Adipose tissue (tissue), 3 donors: Measurements from ENCODE around the gene RIPOR2. TPM values are rescaled to one million over a fixed set of nuclear protein-coding genes. Genes with fewer than 3 reads are reported as not detected.
"Not testable (repeated sequence)": the region's sequence is repeated elsewhere in the genome, so short reads cannot be mapped to it uniquely, and the experiment has no call there.

Experiments used
- H3K27ac ChIP-seq: one replicate; pipeline ENCODE4 v1.5.1; 2013; ENCODE audit warnings: low read depth, low read length
- WGBS, 3 donors: extraction: QIAGEN DNeasy Blood & Tissue Kit; methylation state at CpG; one replicate each; pipeline ENCODE4 v1.1.7; 2013; 5-methylcytosine and 5-hydroxymethylcytosine counted together
- polyA plus RNA-seq, 3 donors: library from polyadenylated mRNA; stranded (reverse); fragments of 200-250 nt; gene quantifications; one replicate each; pipeline ENCODE4 v1.2.3, GENCODE V29; 2013
- donor health status: healthy with polysubstance abuse.
- donor health status: Bipolar disorder and iron deficiency.
- donor health status: healthy.

Gene RIPOR2
- polyA plus RNA-seq, 3 donors = 1.6 to 12.6 (median 7.5) TPM

DNA sequence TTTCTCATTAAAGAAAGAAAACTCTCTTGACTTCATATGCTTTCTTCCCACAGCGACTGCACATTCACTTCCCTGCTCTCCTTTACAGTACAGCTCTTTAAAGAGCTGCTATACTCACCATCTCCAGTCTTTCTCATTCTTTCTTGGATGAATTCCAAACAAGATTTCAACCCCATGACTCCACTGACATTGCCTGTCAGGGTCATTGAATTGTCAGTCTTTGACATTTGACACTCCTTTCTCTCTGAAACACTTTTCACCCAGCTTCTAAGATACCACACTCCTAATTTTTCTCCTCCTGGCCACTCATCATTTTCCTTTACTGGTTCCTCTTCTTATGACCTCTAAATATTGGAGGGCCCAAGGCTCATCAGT lies 136.2 kb downstream of the RIPOR2 start:
- 58 to 86% (median 84%) methylated on average over 1 of the region's 1 CpG for WGBS, 3 donors
- no peak overlapping the region for H3K27ac ChIP-seq

DNA sequence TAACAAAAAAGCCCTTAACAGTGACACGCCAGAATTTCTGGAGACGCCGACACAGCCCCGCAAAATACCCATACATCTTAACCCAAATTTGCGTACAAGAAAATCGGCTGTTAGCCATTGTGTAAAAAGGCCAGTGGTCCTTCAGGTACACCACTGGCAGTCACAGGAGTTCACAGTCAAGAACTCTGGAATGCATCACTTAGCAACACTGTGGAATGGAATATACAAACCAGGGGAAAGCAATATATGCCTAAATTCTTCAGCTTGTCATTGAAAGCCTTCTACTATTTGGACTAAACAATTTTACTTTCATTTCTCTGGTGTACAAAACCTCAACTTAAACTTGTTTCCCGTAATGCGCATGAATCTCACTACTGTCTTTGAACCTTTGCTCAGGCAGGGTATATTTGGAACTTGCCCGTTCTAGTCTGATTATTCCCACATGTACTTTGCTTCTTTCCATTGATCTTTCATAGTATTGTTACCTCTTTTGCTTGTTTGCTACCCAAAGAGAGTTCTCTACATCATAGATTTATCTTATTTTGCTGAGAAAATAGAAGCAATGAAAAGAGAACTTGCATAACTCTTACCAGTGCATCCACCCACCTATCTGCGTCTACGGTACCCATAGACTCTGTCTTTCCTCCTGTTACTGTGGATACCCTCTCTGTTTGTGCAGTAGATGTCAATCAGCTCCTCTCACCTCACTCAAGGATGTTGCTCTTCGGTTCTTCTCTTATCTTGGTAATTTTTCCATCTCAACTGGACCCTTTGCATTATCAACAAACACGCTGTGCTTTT lies 136.8 kb downstream of the RIPOR2 start, which contains the start of gene ARMH2:
TSS of gene ARMH2 (minus strand) at position 178 of the 801 bp plus-strand sequence. CDS start at position 118, 60 bp downstream.
- H3K27ac ChIP-seq = no peak within 1 kb of the TSS
- 77 to 95% (median 91%) methylated on average over 13 of the region's 13 CpGs for WGBS, 3 donors

DNA sequence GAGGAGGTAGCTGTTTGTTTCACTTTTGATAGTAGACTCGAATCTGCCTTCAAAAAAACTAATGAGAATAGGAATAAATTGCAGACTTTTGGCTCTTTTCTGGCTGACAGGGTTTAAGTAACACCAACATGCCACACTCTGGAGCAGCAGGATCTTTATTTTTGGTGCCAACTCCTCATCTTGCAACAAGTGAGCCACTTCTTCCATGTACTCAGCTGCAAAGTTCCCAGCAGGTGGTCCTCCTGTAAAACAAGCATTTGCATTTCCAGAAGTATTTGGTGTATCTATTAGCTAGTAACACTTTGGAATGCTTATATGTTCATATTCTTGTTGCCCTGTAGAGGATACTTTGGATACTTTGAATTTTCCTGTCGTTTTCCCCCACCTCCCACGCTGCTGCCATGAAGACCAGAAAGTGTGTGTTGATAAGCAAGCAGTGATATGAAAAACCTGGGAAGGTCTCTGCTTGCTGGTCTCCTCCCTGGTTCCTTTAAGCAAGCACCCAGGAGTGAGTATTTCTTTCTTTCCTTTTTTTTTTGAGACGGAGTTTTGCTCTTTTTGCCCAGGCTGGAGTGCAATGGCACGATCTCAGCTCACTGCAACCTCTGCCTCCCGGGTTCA lies 138.1 kb downstream of the RIPOR2 start:
- WGBS, 3 donors = 41 to 82% (median 77%) methylated on average over 6 of the region's 6 CpGs
- no peak overlapping the region for H3K27ac ChIP-seq

- WGBS, 3 donors = 89 to 97% (median 94%) methylated on average over 6 of the region's 6 CpGs
- no peak overlapping the region for H3K27ac ChIP-seq
These were observed 139.0 kb downstream of the RIPOR2 start for GRCh38 chr6:24796616-24797290.

- WGBS, 3 donors = 88 to 92% (median 91%) methylated on average over 2 of the region's 2 CpGs
- H3K27ac ChIP-seq = no peak overlapping the region
These were observed 140.7 kb downstream of the RIPOR2 start for GRCh38 chr6:24795106-24795505.

- 89 to 94% (median 94%) methylated on average over 4 of the region's 4 CpGs for WGBS, 3 donors
- H3K27ac ChIP-seq = no peak overlapping the region
These were observed 147.6 kb downstream of the RIPOR2 start for GRCh38 chr6:24788031-24788665.

DNA sequence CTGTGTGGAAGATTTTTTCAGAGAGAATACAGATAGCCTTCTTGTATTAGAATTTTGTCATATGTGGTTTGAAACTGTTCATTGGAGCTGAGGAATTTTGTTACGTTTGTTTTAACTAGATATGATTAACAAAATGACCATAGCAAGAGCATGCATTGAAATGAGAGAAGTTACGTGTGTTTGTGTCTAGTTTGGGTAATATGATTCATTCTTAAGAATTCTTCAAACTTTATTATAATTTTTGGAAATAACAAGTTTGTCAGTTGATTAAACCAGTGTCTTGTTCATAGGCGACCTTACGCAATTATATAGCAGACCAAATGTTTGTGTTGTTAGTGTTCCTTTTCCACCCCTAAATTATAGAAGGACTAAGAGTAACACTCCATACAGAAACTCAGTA lies 155.6 kb downstream of the RIPOR2 start:
- no peak overlapping the region for H3K27ac ChIP-seq
- 55 to 94% (median 89%) methylated on average over 4 of the region's 4 CpGs for WGBS, 3 donors

- 21 to 64% (median 64%) methylated on average over 3 of the region's 3 CpGs for WGBS, 3 donors
- no peak overlapping the region for H3K27ac ChIP-seq
These were observed 156.2 kb downstream of the RIPOR2 start for GRCh38 chr6:24779416-24780016.

GRCh38 chr6:24778878-24779277 lies 156.9 kb downstream of the RIPOR2 start:
- no peak overlapping the region for H3K27ac ChIP-seq

GRCh38 chr6:24778121-24778520 lies 157.6 kb downstream of the RIPOR2 start:
- WGBS, 3 donors = 23 to 96% (median 68%) methylated on average over 1 of the region's 1 CpG
- H3K27ac ChIP-seq = no peak overlapping the region

DNA sequence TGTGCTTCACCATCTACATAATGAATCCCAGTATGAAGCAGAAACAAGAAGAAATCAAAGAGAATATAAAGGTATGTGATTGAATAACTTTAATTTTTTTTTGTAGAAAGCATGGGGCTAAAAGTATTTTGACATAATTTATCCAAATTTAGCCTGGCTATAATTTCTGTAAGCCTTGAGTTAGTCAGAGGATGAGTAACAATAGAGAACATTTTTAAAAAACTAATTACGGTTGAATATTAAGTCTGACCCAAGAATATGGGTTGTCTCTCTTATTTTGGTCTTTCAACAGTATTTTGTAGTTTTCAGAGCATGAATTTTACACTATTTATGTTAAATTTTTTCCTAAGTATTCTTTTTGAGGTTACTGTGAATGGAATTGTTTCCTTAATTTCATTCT lies 158.5 kb downstream of the RIPOR2 start:
- 35 to 75% (median 71%) methylated on average over 1 of the region's 1 CpG for WGBS, 3 donors
- no peak overlapping the region for H3K27ac ChIP-seq

- H3K27ac ChIP-seq = no peak overlapping the region
- 3 to 8% (median 5%) methylated on average over 20 of the region's 20 CpGs for WGBS, 3 donors
These were observed 160.2 kb downstream of the RIPOR2 start for GRCh38 chr6:24775520-24776058.

- WGBS, 3 donors = 0 to 1% (median 0%) methylated on average over 70 to 75 of the region's 75 CpGs
- peak within 1 kb of the TSS; percentile 64 for H3K27ac ChIP-seq
These were observed 160.9 kb downstream of the RIPOR2 start, which contains the start of gene GMNN for GRCh38 chr6:24774696-24775519. GMNN (plus strand) TSS chr6:24774937; CDS start chr6:24777247, 2,310 bp downstream.

- 88 to 94% (median 92%) methylated on average over 5 of the region's 5 CpGs for WGBS, 3 donors
These were observed 167.4 kb downstream of the RIPOR2 start for GRCh38 chr6:24768361-24768760.

GRCh38 chr6:24766680-24767462 lies 168.9 kb downstream of the RIPOR2 start:
- H3K27ac ChIP-seq = no peak overlapping the region
- 39 to 55% (median 54%) methylated on average over 9 of the region's 9 CpGs for WGBS, 3 donors

More at GRCh38 chr6:24768361-24768760, 167.4 kb downstream of the RIPOR2 start:
- H3K27ac ChIP-seq = no peak overlapping the region

DNA sequence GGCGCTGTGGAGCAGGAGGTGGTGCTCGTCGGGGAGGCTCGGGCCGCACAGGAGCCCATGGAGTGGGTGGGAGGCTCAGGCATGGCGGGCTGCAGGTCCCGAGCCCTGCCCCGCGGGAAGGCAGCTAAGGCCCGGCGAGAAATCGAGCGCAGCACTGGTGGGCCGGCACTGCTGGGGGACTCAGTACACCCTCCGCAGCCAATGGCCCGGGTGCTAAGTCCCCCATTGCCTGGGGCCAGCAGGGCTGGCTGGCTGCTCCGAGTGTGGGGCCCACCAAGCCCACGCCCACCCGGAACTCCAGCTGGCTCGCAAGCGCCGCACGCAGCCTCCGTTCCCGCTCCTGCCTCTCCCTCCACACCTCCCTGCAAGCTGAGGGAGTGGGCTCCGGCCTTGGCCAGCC lies 169.8 kb downstream of the RIPOR2 start:
- 86 to 94% (median 89%) methylated on average over 16 to 22 of the region's 26 CpGs for WGBS, 3 donors
- not testable (repeated sequence) for H3K27ac ChIP-seq
